DMS153 treated with DMSO at 0.1 percent for 48 hours (cell line): ENCODE results near the gene OTUB1.

Experiments used
- DNase-seq: peaks from one replicate; lab custom pipeline; 2025; ENCODE audit not compliant: unreplicated experiment; lab: John Stamatoyannopoulos, UW

Gene OTUB1

DNA sequence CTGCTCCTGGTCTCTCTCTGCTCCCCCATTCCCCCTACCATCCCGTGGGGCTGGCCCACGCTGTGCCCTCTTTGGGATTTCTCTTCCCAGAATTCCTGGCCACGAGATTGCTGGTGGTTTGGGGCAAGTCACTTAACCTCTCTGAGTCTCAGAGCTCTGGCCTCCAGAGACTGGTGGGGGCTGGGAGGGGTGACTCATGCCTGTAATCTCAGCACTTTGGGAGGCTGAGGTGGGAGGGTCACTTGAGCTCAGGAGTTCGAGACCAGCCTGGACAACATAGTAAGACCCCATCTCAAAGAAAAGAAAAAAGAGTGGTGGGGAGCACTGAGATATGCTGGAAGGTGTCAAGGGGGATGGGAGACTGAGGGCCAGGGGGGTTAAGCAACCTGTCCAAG, 18.3 kb downstream of the OTUB1 start:
- no peak for DNase-seq

- no peak for DNase-seq
Measured at GRCh38 chr11:64005691-64006090, 19.5 kb downstream of the OTUB1 start.

- DNase-seq: no peak
Measured at GRCh38 chr11:64006398-64006797, 20.2 kb downstream of the OTUB1 start.

- DNase-seq: no peak
Measured at GRCh38 chr11:64007160-64007628, 21.0 kb downstream of the OTUB1 start.

GRCh38 chr11:64007629-64008282, 21.5 kb downstream of the OTUB1 start:
- DNase-seq: no peak

DNA sequence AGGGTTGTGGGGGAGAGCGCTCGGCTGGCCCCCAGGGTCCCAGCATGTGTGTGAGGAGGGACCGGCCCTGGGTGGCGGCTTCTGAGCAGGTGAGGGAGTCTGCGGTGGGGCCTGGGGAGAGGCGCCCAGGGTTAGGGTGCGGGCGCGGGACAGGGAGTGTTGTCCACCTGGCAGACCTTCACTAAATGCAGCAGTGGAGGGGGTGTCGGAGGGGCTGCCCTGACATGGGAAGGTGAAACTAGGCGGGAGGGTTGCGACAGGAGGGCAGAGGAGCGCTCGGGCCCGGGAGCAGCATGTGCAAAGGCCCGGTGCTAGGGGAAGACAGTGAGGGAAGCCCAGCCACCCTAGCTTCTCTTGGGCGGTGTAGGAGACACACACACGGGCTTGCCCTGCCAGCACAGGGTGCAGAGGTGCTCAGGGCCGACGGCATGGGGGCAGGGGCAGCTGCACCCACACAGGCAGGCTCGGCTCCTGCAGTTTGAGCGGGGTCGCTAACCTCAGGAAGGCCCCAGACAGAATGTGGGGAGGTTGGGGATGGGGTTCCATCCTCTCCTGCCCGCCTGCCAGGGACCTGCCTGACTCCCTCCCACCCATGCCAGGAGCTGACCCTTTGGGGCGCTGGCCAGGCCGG, 22.2 kb downstream of the OTUB1 start:
- no peak for DNase-seq

GRCh38 chr11:64008914-64009633, 22.8 kb downstream of the OTUB1 start:
- DNase-seq: no peak

GRCh38 chr11:64009710-64010109, 23.5 kb downstream of the OTUB1 start:
- no peak for DNase-seq

GRCh38 chr11:64010783-64011182, 24.5 kb downstream of the OTUB1 start:
- no peak for DNase-seq

DNA sequence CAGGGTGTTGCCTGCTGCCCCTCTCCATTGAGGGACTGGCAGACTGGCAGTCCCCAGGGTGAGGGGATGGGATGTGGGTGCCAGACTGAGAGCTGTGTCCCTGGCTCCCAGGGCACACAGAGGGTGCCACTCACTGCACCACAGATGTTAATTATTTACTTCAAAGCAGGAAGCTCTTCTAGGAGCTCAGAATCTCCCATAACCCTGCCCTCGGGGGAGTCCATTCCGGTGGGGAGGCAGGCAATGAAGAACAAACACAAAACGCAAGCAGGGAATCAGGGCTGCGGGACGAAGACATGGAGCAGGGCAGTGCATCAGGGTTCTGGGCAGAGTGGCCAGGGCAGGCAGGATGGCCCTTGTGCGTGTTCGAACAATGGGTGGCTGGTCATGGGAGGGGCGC, 25.1 kb downstream of the OTUB1 start:
- DNase-seq: no peak

GRCh38 chr11:64013141-64013896, 27.1 kb downstream of the OTUB1 start:
- no peak for DNase-seq

DNA sequence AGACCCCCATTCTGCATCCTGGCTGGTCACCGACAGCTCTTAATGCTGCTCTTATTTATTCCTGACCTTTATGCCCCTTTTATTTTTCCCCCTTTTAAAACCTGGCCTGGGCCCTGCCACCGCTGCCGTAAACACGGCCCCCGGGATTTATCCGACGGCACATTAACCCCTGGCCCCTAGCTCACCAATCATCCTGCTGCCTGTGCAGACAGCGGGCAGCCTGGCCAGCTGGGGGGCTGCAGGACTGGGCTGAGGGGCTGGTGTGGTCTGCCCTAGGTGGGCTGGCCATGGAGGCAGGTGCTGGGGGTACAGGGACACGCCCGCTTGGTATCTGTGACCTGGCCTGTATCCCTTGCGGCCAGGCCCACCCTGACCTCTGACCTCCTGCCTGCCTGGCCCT, 28.1 kb downstream of the OTUB1 start:
- DNase-seq: no peak

DNA sequence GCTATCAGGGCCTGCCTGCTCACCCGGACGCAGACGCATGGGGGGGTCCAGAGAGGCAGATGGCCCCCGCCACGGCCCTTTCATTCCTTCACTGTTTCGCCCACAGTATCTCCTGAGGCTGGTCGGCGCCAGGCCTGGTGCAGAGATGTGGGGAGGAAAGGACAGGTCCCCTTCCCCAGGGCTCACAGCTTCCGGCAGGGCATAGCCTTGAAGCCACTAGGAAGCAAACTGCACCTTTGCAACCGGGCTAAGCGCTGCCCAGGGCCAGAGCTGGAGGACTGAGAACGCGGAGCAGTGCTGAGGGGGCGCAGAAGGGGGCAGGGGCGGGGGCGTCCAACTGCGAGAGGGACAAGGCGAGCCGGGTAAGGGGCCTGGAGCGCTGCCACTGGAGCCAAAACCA, 29.3 kb downstream of the OTUB1 start:
- no peak for DNase-seq

DNA sequence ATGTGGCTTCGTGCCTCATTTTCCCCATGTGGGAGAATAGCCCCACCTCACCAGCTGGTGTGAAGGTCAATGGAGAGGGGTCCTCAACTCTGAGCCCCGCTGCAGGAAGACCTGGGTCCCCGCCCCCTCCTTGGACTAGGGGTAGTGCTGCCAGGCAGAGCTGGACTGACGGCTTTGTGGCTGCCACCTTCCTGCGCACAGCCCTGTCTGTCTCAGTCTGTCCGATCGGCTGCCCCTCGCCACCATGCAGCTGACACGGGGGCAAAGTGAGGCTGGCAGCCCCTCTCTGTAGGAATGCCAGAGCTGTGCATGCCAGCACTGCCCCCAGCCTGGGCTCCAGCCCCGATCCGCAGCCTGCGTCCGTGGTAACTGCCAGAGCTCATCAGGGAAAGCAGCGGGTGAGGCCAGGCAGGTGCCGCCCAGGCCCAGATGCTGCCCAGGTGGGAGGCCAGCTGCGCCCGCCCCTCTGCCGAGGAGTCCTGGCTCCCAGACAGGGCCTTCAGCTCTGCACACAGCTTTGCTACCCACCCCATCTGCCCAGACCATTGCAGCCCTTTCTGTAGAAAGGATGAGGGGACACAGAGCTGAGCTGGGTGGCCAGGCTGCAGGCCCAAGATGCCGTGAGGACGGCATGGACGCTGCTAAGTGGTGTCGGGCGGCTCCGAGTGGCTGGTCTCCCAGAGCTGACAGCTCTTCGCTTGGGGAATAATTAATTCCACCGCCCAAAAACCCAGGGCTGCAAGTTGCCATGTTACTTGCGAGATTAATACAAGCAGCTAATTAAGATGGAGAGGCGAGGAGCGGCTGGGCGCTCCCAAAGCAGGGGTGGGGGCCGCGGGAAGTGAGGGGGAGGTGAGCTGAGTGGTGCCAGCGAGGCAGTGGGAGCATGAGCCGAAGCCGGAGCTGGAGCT, 30.0 kb downstream of the OTUB1 start:
- DNase-seq: no peak

DNA sequence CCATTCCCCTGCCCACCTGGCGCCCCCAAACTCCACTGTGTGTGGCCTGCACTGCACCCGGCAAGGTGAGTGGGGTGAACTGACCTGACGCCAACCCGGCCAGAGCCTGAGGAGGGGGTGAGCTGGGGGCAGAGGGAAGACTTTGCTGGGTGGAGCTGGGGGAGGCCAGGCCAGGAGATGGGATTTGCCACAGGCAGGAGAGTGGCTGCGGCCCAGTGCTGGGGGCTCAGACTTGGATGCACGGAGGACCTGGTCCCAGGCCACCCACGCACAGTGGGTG, 31.6 kb downstream of the OTUB1 start:
- DNase-seq: no peak

- no peak for DNase-seq
Measured at GRCh38 chr11:64018310-64018709, 32.1 kb downstream of the OTUB1 start.

GRCh38 chr11:64019106-64020037, 33.1 kb downstream of the OTUB1 start:
- DNase-seq: no peak

- DNase-seq: no peak
Measured at GRCh38 chr11:64020976-64021756, 34.9 kb downstream of the OTUB1 start.

DNA sequence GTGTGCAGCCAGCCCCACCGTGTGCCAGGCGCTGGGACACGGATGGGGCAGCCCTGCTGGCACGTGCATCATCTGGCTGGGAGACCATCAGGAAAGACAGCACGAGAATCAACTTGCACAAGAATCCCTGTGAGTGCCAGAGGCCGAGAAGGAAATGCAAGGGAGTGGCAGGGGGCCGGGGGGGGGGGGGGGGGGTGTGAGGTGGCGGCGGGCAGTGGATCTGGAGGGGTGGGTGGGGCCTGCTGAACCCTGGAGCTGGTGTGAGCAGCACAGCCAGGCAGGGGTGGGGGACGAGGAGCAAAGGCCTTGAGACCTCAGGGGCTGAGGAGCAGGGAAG, 35.5 kb downstream of the OTUB1 start:
- DNase-seq: no peak
